Trophoblast cell (in vitro differentiated cells and primary cell): ENCODE data around the gene NELFA.
A peak's percentile ranks its signal among the peaks of the same experiment; 100 is the strongest.

Source experiments
- DNase-seq, 2 donors: peaks; one replicate each; pipeline ENCODE4 v3.0.0-alpha.2; 2016
- H2AFZ ChIP-seq: 2 replicates; pipeline ENCODE4 v1.6.1; 2013; ENCODE audit warnings: low read length, moderate library complexity, mild to moderate bottlenecking; ENCODE audit not compliant: insufficient read depth, poor library complexity
- H2AK5ac ChIP-seq: 2 replicates; pipeline ENCODE4 v1.6.1; 2013; ENCODE audit warnings: mild to moderate bottlenecking, low read length
- H2BK120ac ChIP-seq: 2 replicates; pipeline ENCODE4 v1.6.1; 2013; ENCODE audit warnings: low read length, mild to moderate bottlenecking, moderate library complexity; ENCODE audit not compliant: insufficient read depth, poor library complexity
- H2BK12ac ChIP-seq: 2 replicates; pipeline ENCODE4 v1.6.1; 2013; ENCODE audit warnings: mild to moderate bottlenecking, low read length, moderate library complexity
- H2BK5ac ChIP-seq: 2 replicates; pipeline ENCODE4 v1.6.1; 2013; ENCODE audit warnings: low read length, low read depth, moderate library complexity, mild to moderate bottlenecking; ENCODE audit not compliant: poor library complexity
- H3K14ac ChIP-seq: 2 replicates; pipeline ENCODE4 v1.6.1; 2013; ENCODE audit warnings: mild to moderate bottlenecking, low read length
- H3K18ac ChIP-seq: 2 replicates; pipeline ENCODE4 v1.6.1; 2013; ENCODE audit warnings: mild to moderate bottlenecking, low read length
- H3K23ac ChIP-seq: 2 replicates; pipeline ENCODE4 v1.6.1; 2013; ENCODE audit warnings: low read length
- H3K27ac ChIP-seq: 2 replicates; pipeline ENCODE4 v1.5.1; 2013; ENCODE audit warnings: low read depth, mild to moderate bottlenecking, inconsistent platforms, low read length, moderate library complexity
- H3K27me3 ChIP-seq: 2 replicates; pipeline ENCODE4 v1.6.1; 2013; ENCODE audit warnings: inconsistent platforms, mild to moderate bottlenecking, low read length, moderate library complexity; ENCODE audit not compliant: insufficient read depth
- H3K36me3 ChIP-seq, 2 experiments: 1 replicate in 1 of 2; 2 replicates in 1 of 2; pipeline ENCODE4 v1.6.1; 2013; ENCODE audit warnings: low read length in 2 of 2, mild to moderate bottlenecking in 2 of 2, moderate library complexity in 1 of 2; ENCODE audit not compliant: insufficient read depth in 2 of 2, control insufficient read depth in 1 of 2
- H3K4ac ChIP-seq: 2 replicates; pipeline ENCODE4 v1.6.1; 2013; ENCODE audit warnings: low read depth, mild to moderate bottlenecking, low read length, moderate library complexity
- H3K4me1 ChIP-seq, 2 experiments: 1 replicate in 1 of 2; 2 replicates in 1 of 2; pipeline ENCODE4 v1.6.1; 2013; ENCODE audit warnings: low read length in 2 of 2, mild to moderate bottlenecking in 2 of 2, moderate library complexity in 1 of 2; ENCODE audit not compliant: insufficient read depth in 2 of 2, control insufficient read depth in 1 of 2
- H3K4me2 ChIP-seq: 2 replicates; pipeline ENCODE4 v1.6.1; 2013; ENCODE audit warnings: inconsistent platforms, mild to moderate bottlenecking, low read length, moderate library complexity
- H3K4me3 ChIP-seq: 2 replicates; pipeline ENCODE4 v1.5.1; 2013; ENCODE audit warnings: mild to moderate bottlenecking, low read depth, low read length, inconsistent platforms
- H3K79me1 ChIP-seq: one replicate; pipeline ENCODE4 v1.6.1; 2013; ENCODE audit warnings: low read length
- H3K79me2 ChIP-seq: 2 replicates; pipeline ENCODE4 v1.6.1; 2013; ENCODE audit warnings: low read length, mild to moderate bottlenecking; ENCODE audit not compliant: control insufficient read depth, insufficient read depth, poor library complexity
- H3K9ac ChIP-seq: 2 replicates; pipeline ENCODE4 v1.6.1; 2013; ENCODE audit warnings: mild to moderate bottlenecking, low read length
- H3K9me3 ChIP-seq: 2 replicates; pipeline ENCODE4 v1.6.1; 2013; ENCODE audit warnings: low read depth, mild to moderate bottlenecking, control low read depth, inconsistent platforms, low read length; ENCODE audit not compliant: insufficient read depth
- H4K12ac ChIP-seq: 2 replicates; pipeline ENCODE4 v1.6.1; 2013; ENCODE audit warnings: low read depth, mild to moderate bottlenecking, low read length, moderate library complexity
- H4K8ac ChIP-seq: 2 replicates; pipeline ENCODE4 v1.6.1; 2013; ENCODE audit warnings: low read depth, mild to moderate bottlenecking, low read length, moderate library complexity
- H4K91ac ChIP-seq: one replicate; pipeline ENCODE4 v1.6.1; 2013; ENCODE audit warnings: low read depth, mild to moderate bottlenecking, low read length, moderate library complexity
- WGBS: extraction: QIAGEN DNeasy Blood & Tissue Kit; methylation state at CpG from one replicate; pipeline ENCODE4 v1.1.7; 2013; ENCODE audit warnings: missing lambda C conversion rate; ENCODE audit not compliant: insufficient read length, insufficient coverage; ENCODE audit errors: extremely low coverage; 5-methylcytosine and 5-hydroxymethylcytosine counted together

The NELFA gene

GRCh38 chr4:2041239-2042130 is 32.7 kb upstream of the NELFA start:
- H4K12ac ChIP-seq = peak overlapping the region; percentile 80
- no peak overlapping the region for H3K27ac ChIP-seq
- H2AK5ac ChIP-seq = no peak overlapping the region
- peaks cover 0 to 3% of the 10 kb centered on the region in 2 experiments for H3K36me3 ChIP-seq
- peaks cover 22% of the 10 kb centered on the region for H3K27me3 ChIP-seq
- peak overlapping the region; percentile 83 for H3K18ac ChIP-seq
- no peak overlapping the region for H3K14ac ChIP-seq
- no peak overlapping the region for H2BK5ac ChIP-seq
- peak overlapping the region; percentile 86 for H3K4me2 ChIP-seq
- no peaks in the 10 kb centered on the region for H3K79me1 ChIP-seq
- H2AFZ ChIP-seq = peak overlapping the region; percentile 79
- H4K91ac ChIP-seq = no peak overlapping the region
- WGBS = no CpG with 5 or more reads among the region's 94 CpGs
- H3K4me1 ChIP-seq = peaks cover 7% of the 10 kb centered on the region in 2 experiments
- H3K4me3 ChIP-seq = peak overlapping the region; percentile 91
- no peaks in the 10 kb centered on the region for H3K79me2 ChIP-seq
- peak overlapping the region; percentile 76 for H4K8ac ChIP-seq
- peak; percentile 27 to 77 for DNase-seq
- no peak overlapping the region for H3K9ac ChIP-seq
- H2BK12ac ChIP-seq = no peak overlapping the region
- no peak overlapping the region for H2BK120ac ChIP-seq
- no peak overlapping the region for H3K4ac ChIP-seq
- no peak overlapping the region for H3K23ac ChIP-seq
- H3K9me3 ChIP-seq = peaks cover 12% of the 10 kb centered on the region

GRCh38 chr4:2040391-2041238 is 31.8 kb upstream of the NELFA start:
- no peak overlapping the region for H2BK120ac ChIP-seq
- H3K4ac ChIP-seq = no peak overlapping the region
- H3K27ac ChIP-seq = no peak overlapping the region
- H3K18ac ChIP-seq = no peak overlapping the region
- no peak overlapping the region for H3K4me3 ChIP-seq
- H3K9ac ChIP-seq = no peak overlapping the region
- peaks cover 7% of the 10 kb centered on the region in 2 experiments for H3K4me1 ChIP-seq
- H3K23ac ChIP-seq = no peak overlapping the region
- no peak overlapping the region for H4K91ac ChIP-seq
- H4K8ac ChIP-seq = no peak overlapping the region
- no peak overlapping the region for H4K12ac ChIP-seq
- H3K9me3 ChIP-seq = peaks cover 12% of the 10 kb centered on the region
- H2AFZ ChIP-seq = no peak overlapping the region
- H3K79me2 ChIP-seq = no peaks in the 10 kb centered on the region
- no CpG with 5 or more reads among the region's 91 CpGs for WGBS
- no peak overlapping the region for H3K14ac ChIP-seq
- H3K36me3 ChIP-seq = peaks cover 0 to 3% of the 10 kb centered on the region in 2 experiments
- DNase-seq = no peak
- no peak overlapping the region for H2BK5ac ChIP-seq
- H2BK12ac ChIP-seq = no peak overlapping the region
- H3K27me3 ChIP-seq = peaks cover 22% of the 10 kb centered on the region
- H2AK5ac ChIP-seq = no peak overlapping the region
- H3K4me2 ChIP-seq = peak overlapping the region; percentile 86
- no peaks in the 10 kb centered on the region for H3K79me1 ChIP-seq

GRCh38 chr4:2036866-2037265 is 28.1 kb upstream of the NELFA start:
- Histone ChIP-seq H3K9me3 (peaks cover 10% of the 10 kb centered on the region), H3K4me3 (no peak overlapping the region), H3K4me1 (peaks cover 7% of the 10 kb centered on the region in 2 experiments), H3K23ac (no peak overlapping the region), H3K4ac (no peak overlapping the region), H4K12ac (no peak overlapping the region), H2BK120ac (no peak overlapping the region), H3K36me3 (no peaks in the 10 kb centered on the region), H3K14ac (no peak overlapping the region), H2BK12ac (no peak overlapping the region), H3K18ac (no peak overlapping the region), H3K27ac (no peak overlapping the region), H4K8ac (no peak overlapping the region), H3K4me2 (no peak overlapping the region), H2BK5ac (no peak overlapping the region), H4K91ac (no peak overlapping the region), H2AK5ac (no peak overlapping the region), H3K9ac (no peak overlapping the region), H3K27me3 (peaks cover 21% of the 10 kb centered on the region), H3K79me2 (no peaks in the 10 kb centered on the region), H3K79me1 (no peaks in the 10 kb centered on the region), H2AFZ (no peak overlapping the region)
- DNase-seq = no peak
- WGBS = no CpG with 5 or more reads among the region's 7 CpGs

GRCh38 chr4:2036327-2036726 is 27.6 kb upstream of the NELFA start:
- no peak overlapping the region for H2AK5ac ChIP-seq
- no peak overlapping the region for H2BK120ac ChIP-seq
- no peak overlapping the region for H3K23ac ChIP-seq
- no peaks in the 10 kb centered on the region for H3K36me3 ChIP-seq
- H2BK12ac ChIP-seq = no peak overlapping the region
- H3K4me1 ChIP-seq = peaks cover 3% of the 10 kb centered on the region in 2 experiments
- no peak overlapping the region for H4K8ac ChIP-seq
- H3K4ac ChIP-seq = no peak overlapping the region
- no peak overlapping the region for H2BK5ac ChIP-seq
- no peak overlapping the region for H3K27ac ChIP-seq
- no peak overlapping the region for H4K91ac ChIP-seq
- H3K18ac ChIP-seq = no peak overlapping the region
- peaks cover 15% of the 10 kb centered on the region for H3K27me3 ChIP-seq
- H3K79me2 ChIP-seq = no peaks in the 10 kb centered on the region
- no peak overlapping the region for H3K14ac ChIP-seq
- no CpG with 5 or more reads among the region's 10 CpGs for WGBS
- DNase-seq = no peak
- H4K12ac ChIP-seq = no peak overlapping the region
- H2AFZ ChIP-seq = no peak overlapping the region
- no peaks in the 10 kb centered on the region for H3K79me1 ChIP-seq
- H3K9ac ChIP-seq = no peak overlapping the region
- H3K4me3 ChIP-seq = no peak overlapping the region
- peaks cover 7% of the 10 kb centered on the region for H3K9me3 ChIP-seq
- no peak overlapping the region for H3K4me2 ChIP-seq
